Gastrocnemius medialis (tissue), 4 donors: Measurements from ENCODE around the gene RBMS3. TPM values are rescaled to one million over a fixed set of nuclear protein-coding genes. Genes with fewer than 3 reads are reported as not detected.

Experiments used
- ATAC-seq, 2 donors: fragments of 150-250 bp; one replicate each; pipeline ENCODE4 v1.9.1; 2016
- DNase-seq, 2 donors: peaks; one replicate each; pipeline ENCODE4 v3.0.0-alpha.2; 2019
- H3K27ac ChIP-seq, 4 donors: fragments of 200-600 bp; sonication (generic); 1 replicate in 1 of 4; 2 replicates in 3 of 4; pipeline ENCODE4 v1.5.1; 2016 to 2018; ENCODE audit warnings: mild to moderate bottlenecking in 2 of 4, moderate library complexity in 1 of 4
- H3K27me3 ChIP-seq, 3 donors: fragments of 200-600 bp; sonication (generic) in 2 of 3; 1 replicate in 1 of 3; 2 replicates in 2 of 3; pipeline versions ENCODE4 v1.5.1 to v1.6.0; 2016 to 2019; ENCODE audit warnings: mild to moderate bottlenecking in 1 of 3, moderate library complexity in 1 of 3
- H3K36me3 ChIP-seq, 2 donors: fragments of 200-600 bp; sonication (generic) in 1 of 2; one replicate each; pipeline ENCODE4 v1.5.1; 2017 to 2018
- H3K4me1 ChIP-seq, 2 donors: fragments of 200-600 bp; sonication (generic) in 1 of 2; one replicate each; pipeline ENCODE4 v1.5.1; 2016 to 2017; ENCODE audit warnings: mild to moderate bottlenecking in 2 of 2
- H3K4me3 ChIP-seq, 4 donors: fragments of 200-600 bp; sonication (generic) in 3 of 4; 1 replicate in 1 of 4; 2 replicates in 3 of 4; pipeline ENCODE4 v1.5.1; 2016 to 2019; ENCODE audit warnings: mild to moderate bottlenecking in 2 of 4
- H3K9me3 ChIP-seq, 3 donors: fragments of 200-600 bp; sonication (generic) in 2 of 3; 1 replicate in 1 of 3; 2 replicates in 2 of 3; pipeline ENCODE4 v1.5.1; 2016 to 2019
- CTCF ChIP-seq, 5 experiments: fragments of 450-650 bp in 3 of 5; fragments of 200-600 bp in 2 of 5; sonication (generic) in 2 of 5; IDR thresholded peaks in 4 of 5; conservative IDR thresholded peaks in 1 of 5; 1 replicate in 4 of 5; 2 replicates in 1 of 5; pipeline ENCODE4 v1.5.1; 2016 to 2019; ENCODE audit warnings: antibody characterized with exemption in 5 of 5, mild to moderate bottlenecking in 3 of 5, moderate library complexity in 3 of 5
- POLR2A ChIP-seq, 2 donors: fragments of 450-650 bp; IDR thresholded peaks; one replicate each; pipeline ENCODE4 v1.6.1; 2017; ENCODE audit warnings: antibody characterized with exemption in 2 of 2, mild to moderate bottlenecking in 2 of 2, moderate library complexity in 2 of 2
- in situ Hi-C, 4 donors: fragments of 200-750 bp; cut with MboI; loops; one replicate each; pipeline versions ENCODE4 v1.15.0 to v1.8.0; 2017; ENCODE audit warnings: low sequenced_read_pairs in 4 of 4
- intact Hi-C: fragments of 100-400 bp; cut with DNase I; formaldehyde crosslinking; loops from one replicate; pipeline ENCODE4 v1.15.1; 2023; ENCODE audit warnings: low total_unique reads
- total RNA-seq, 4 donors: library from RNA; depleted of rRNA; stranded (reverse); fragments of >200 nt; gene quantifications; one replicate each; pipeline versions ENCODE4 v1.1.0 to v1.2.3, GENCODE V29; 2016

The RBMS3 gene
- total RNA-seq, 4 donors from 2014 or later, result 16.1 to 38.8 (median 22.7) TPM

- H3K36me3 ChIP-seq, result no peaks in the 10 kb centered on the region
- H3K27me3 ChIP-seq, result no peaks in the 10 kb centered on the region
- H3K27ac ChIP-seq, result no peak overlapping the region
- no peak for ATAC-seq
- TF ChIP-seq POLR2A (IDR thresholded peaks at IDR 0.05) (no peak), CTCF (IDR thresholded peaks at IDR 0.05 in 4 of 5, conservative IDR thresholded peaks at IDR 0.05 in 1 of 5) (no peak)
- in situ Hi-C loops, result no loop called here
- intact Hi-C loops, result no loop called here
- no peaks in the 10 kb centered on the region for H3K9me3 ChIP-seq
- peaks cover 0 to 5% of the 10 kb centered on the region in 2 donors for H3K4me1 ChIP-seq
- no peak overlapping the region for H3K4me3 ChIP-seq
- DNase-seq, result no peak
These were observed 622.7 kb downstream of the RBMS3 start for GRCh38 chr3:29903600-29903999.

- Histone ChIP-seq H3K4me1 (no peaks in the 10 kb centered on the region), H3K27me3 (no peaks in the 10 kb centered on the region), H3K36me3 (no peaks in the 10 kb centered on the region), H3K4me3 (no peak overlapping the region), H3K9me3 (no peaks in the 10 kb centered on the region), H3K27ac (no peak overlapping the region)
- DNase-seq, result no peak
- no peak for ATAC-seq
- in situ Hi-C loops, result no loop called here
- TF ChIP-seq POLR2A (IDR thresholded peaks at IDR 0.05), result no peak
- TF ChIP-seq CTCF (IDR thresholded peaks at IDR 0.05 in 4 of 5, conservative IDR thresholded peaks at IDR 0.05 in 1 of 5), result no peak
- intact Hi-C loops, result no loop called here
These were observed 626.0 kb downstream of the RBMS3 start for GRCh38 chr3:29906906-29907305.

GRCh38 chr3:29912600-29913288 lies 631.9 kb downstream of the RBMS3 start:
- no peaks in the 10 kb centered on the region for H3K36me3 ChIP-seq
- H3K27me3 ChIP-seq, result no peaks in the 10 kb centered on the region
- TF ChIP-seq POLR2A (IDR thresholded peaks at IDR 0.05) (no peak), CTCF (IDR thresholded peaks at IDR 0.05 in 4 of 5, conservative IDR thresholded peaks at IDR 0.05 in 1 of 5) (no peak)
- no peaks in the 10 kb centered on the region for H3K4me1 ChIP-seq
- intact Hi-C loops, result no loop called here
- H3K9me3 ChIP-seq, result no peaks in the 10 kb centered on the region
- H3K27ac ChIP-seq, result no peak overlapping the region
- DNase-seq (no peak), ATAC-seq (no peak)
- in situ Hi-C loops, result no loop called here
- H3K4me3 ChIP-seq, result no peak overlapping the region

- in situ Hi-C loops, result no loop called here
- no peak for ATAC-seq
- H3K4me1 ChIP-seq, result no peaks in the 10 kb centered on the region
- no peaks in the 10 kb centered on the region for H3K36me3 ChIP-seq
- no peaks in the 10 kb centered on the region for H3K9me3 ChIP-seq
- no peaks in the 10 kb centered on the region for H3K27me3 ChIP-seq
- intact Hi-C loops, result no loop called here
- DNase-seq, result no peak
- TF ChIP-seq POLR2A (IDR thresholded peaks at IDR 0.05), result no peak
- TF ChIP-seq CTCF (IDR thresholded peaks at IDR 0.05 in 4 of 5, conservative IDR thresholded peaks at IDR 0.05 in 1 of 5), result no peak
- H3K27ac ChIP-seq, result no peak overlapping the region
- H3K4me3 ChIP-seq, result no peak overlapping the region
These were observed 634.1 kb downstream of the RBMS3 start for GRCh38 chr3:29914861-29915524.
